HepG2 (cell line): ENCODE data around the gene CNRIP1. TPM values are rescaled to one million over a fixed set of nuclear protein-coding genes. Genes with fewer than 3 reads are reported as not detected.

Source experiments
- AGO2 ChIP-seq: fragments of 200-400 bp; formaldehyde crosslinking; optimal IDR thresholded peaks from 2 replicates; pipeline ENCODE3; 2017; ENCODE audit warnings: mild to moderate bottlenecking, low read depth, low read length, moderate library complexity
- ATF1 ChIP-seq: IDR thresholded peaks from 2 replicates; pipeline ENCODE4 v1.6.1; 2016; ENCODE audit warnings: mild to moderate bottlenecking, control low read depth
- EHMT2 ChIP-seq: fragments of 200-600 bp; sonication (generic); IDR thresholded peaks from 2 replicates; pipeline ENCODE4 v1.7.0; 2017; ENCODE audit warnings: antibody characterized with exemption, low read depth, low read length, borderline replicate concordance
- FOXC1 ChIP-seq: sonication (generic); formaldehyde crosslinking; IDR thresholded peaks from 2 replicates; pipeline ENCODE4 v1.8.0; 2022; ENCODE audit warnings: mild to moderate bottlenecking, missing genetic modification reagents, borderline replicate concordance
- FOXK1 ChIP-seq: sonication (generic); formaldehyde crosslinking; IDR thresholded peaks from 2 replicates; pipeline ENCODE4 v1.4.0; 2020; ENCODE audit warnings: low read depth, missing genetic modification reagents, borderline replicate concordance
- GATAD1 ChIP-seq: IDR thresholded peaks from 2 replicates; pipeline ENCODE4 v1.6.1; 2016; ENCODE audit warnings: missing genetic modification reagents, missing compliant biosample characterization
- HMG20A ChIP-seq: IDR thresholded peaks from 2 replicates; pipeline ENCODE4 v1.6.1; 2016; ENCODE audit warnings: borderline replicate concordance
- KDM4B ChIP-seq: sonication (generic); formaldehyde crosslinking; IDR thresholded peaks from 2 replicates; pipeline ENCODE4 v1.4.0; 2020; ENCODE audit warnings: missing genetic modification reagents
- KLF6 ChIP-seq: IDR thresholded peaks from 2 replicates; pipeline ENCODE4 v1.8.0; 2016; ENCODE audit warnings: missing biosample characterization, missing genetic modification reagents
- NFE2L2 ChIP-seq: fragments of 150-350 bp; IDR thresholded peaks from 2 replicates; pipeline ENCODE4 v1.6.1; 2014; ENCODE audit warnings: low read length
- NR1H2 ChIP-seq: sonication (generic); formaldehyde crosslinking; IDR thresholded peaks from 2 replicates; pipeline ENCODE4 v1.8.1; 2022; ENCODE audit warnings: low read depth, missing genetic modification reagents, borderline replicate concordance
- PCBP1 ChIP-seq: fragments of 200-400 bp; formaldehyde crosslinking; IDR thresholded peaks from 2 replicates; pipeline ENCODE4 v1.6.1; 2017; ENCODE audit warnings: mild to moderate bottlenecking, low read depth, low read length, borderline replicate concordance
- POGK ChIP-seq: sonication (generic); formaldehyde crosslinking; conservative IDR thresholded peaks from 2 replicates; pipeline ENCODE4 v1.8.0; 2022; ENCODE audit warnings: mild to moderate bottlenecking, moderate library complexity, missing genetic modification reagents
- RBFOX2 ChIP-seq: fragments of 200-400 bp; formaldehyde crosslinking; IDR thresholded peaks from 2 replicates; pipeline ENCODE4 v1.6.1; 2017; ENCODE audit warnings: low read depth, mild to moderate bottlenecking, low read length
- RNF2 ChIP-seq: fragments of 450-650 bp; conservative IDR thresholded peaks from 2 replicates; pipeline ENCODE4 v1.6.1; 2016; ENCODE audit warnings: low read depth
- SALL1 ChIP-seq: sonication (generic); formaldehyde crosslinking; IDR thresholded peaks from 2 replicates; pipeline ENCODE4 v1.8.0; 2022; ENCODE audit warnings: mild to moderate bottlenecking, missing genetic modification reagents
- SMAD3 ChIP-seq: sonication (generic); formaldehyde crosslinking; IDR thresholded peaks from 2 replicates; pipeline ENCODE4 v1.4.0; 2020; ENCODE audit warnings: missing genetic modification reagents
- SNAI1 ChIP-seq: sonication (generic); formaldehyde crosslinking; IDR thresholded peaks from 2 replicates; pipeline ENCODE4 v1.5.0; 2020; ENCODE audit warnings: mild to moderate bottlenecking, missing genetic modification reagents, borderline replicate concordance
- SRY ChIP-seq: sonication (generic); formaldehyde crosslinking; IDR thresholded peaks from 2 replicates; pipeline ENCODE4 v1.8.0; 2022; ENCODE audit warnings: mild to moderate bottlenecking, missing genetic modification reagents
- SUZ12 ChIP-seq: fragments of 150-350 bp; IDR thresholded peaks from 2 replicates; pipeline ENCODE4 v1.6.1; 2014; ENCODE audit warnings: low read depth, low read length
- TBX2 ChIP-seq: sonication (generic); formaldehyde crosslinking; IDR thresholded peaks from 2 replicates; pipeline ENCODE4 v1.5.0; 2020; ENCODE audit warnings: missing genetic modification reagents, mild to moderate bottlenecking, borderline replicate concordance
- TCF7 ChIP-seq: sonication (generic); IDR thresholded peaks from 2 replicates; pipeline ENCODE4 v1.6.1; 2016; ENCODE audit warnings: antibody characterized with exemption, low read depth
- ZBTB38 ChIP-seq: sonication (generic); formaldehyde crosslinking; IDR thresholded peaks from 2 replicates; pipeline ENCODE4 v1.5.1; 2020; ENCODE audit warnings: mild to moderate bottlenecking, missing genetic modification reagents
- ZFP1 ChIP-seq: IDR thresholded peaks from 2 replicates; pipeline ENCODE4 v1.6.1; 2016
- ZNF260 ChIP-seq: sonication (generic); formaldehyde crosslinking; IDR thresholded peaks from 2 replicates; pipeline ENCODE4 v1.4.0; 2020; ENCODE audit warnings: missing genetic modification reagents, low read depth, mild to moderate bottlenecking, borderline replicate concordance
- ZNF34 ChIP-seq: sonication (generic); formaldehyde crosslinking; IDR thresholded peaks from 2 replicates; pipeline ENCODE4 v1.4.0; 2020; ENCODE audit warnings: mild to moderate bottlenecking, missing genetic modification reagents, borderline replicate concordance
- ZNF816 ChIP-seq: sonication (generic); formaldehyde crosslinking; IDR thresholded peaks from 2 replicates; pipeline ENCODE4 v1.8.0; 2022; ENCODE audit warnings: missing genetic modification reagents, mild to moderate bottlenecking, borderline replicate concordance
- polyA plus RNA-seq, 8 experiments: library from polyadenylated mRNA; depleted of rRNA in 3 of 8; stranded (reverse) in 7 of 8; unstranded in 1 of 8; fragments of >200 nt; fragmentation: Illumina TruSeq in 4 of 8; extraction: Trizol in 4 of 8; gene quantifications; 2 replicates each; pipeline versions ENCODE4 v1.2.1 to v1.2.3, GENCODE V29; 2011 to 2016; ENCODE audit warnings: low read depth in 4 of 8, missing spikeins in 1 of 8, mixed read lengths in 1 of 8; ENCODE audit not compliant: insufficient read depth in 1 of 8
- total RNA-seq, 5 experiments: library from RNA; depleted of rRNA; stranded (reverse); fragments of >200 nt; fragmentation: Illumina TruSeq; extraction: Trizol; gene quantifications; 2 replicates each; pipeline ENCODE4 v1.2.3, GENCODE V29; 2016; ENCODE audit warnings: low read depth in 1 of 5
- TF ChIP-seq, protein P1 (sequence below): conservative IDR thresholded peaks from 2 replicates; pipeline ENCODE4 v1.6.1; 2018; ENCODE audit warnings: missing genetic modification reagents
- TF ChIP-seq, protein P2 (sequence below): sonication (generic); formaldehyde crosslinking; IDR thresholded peaks from 2 replicates; pipeline ENCODE4 v1.9.0; 2022; ENCODE audit warnings: low read depth, missing genetic modification reagents

The CNRIP1 gene
- total and polyA plus RNA-seq, 2 of the 13 experiments (the other 11 are each of a cell fraction or from before 2014, with no cell fraction given): not detected

DNA sequence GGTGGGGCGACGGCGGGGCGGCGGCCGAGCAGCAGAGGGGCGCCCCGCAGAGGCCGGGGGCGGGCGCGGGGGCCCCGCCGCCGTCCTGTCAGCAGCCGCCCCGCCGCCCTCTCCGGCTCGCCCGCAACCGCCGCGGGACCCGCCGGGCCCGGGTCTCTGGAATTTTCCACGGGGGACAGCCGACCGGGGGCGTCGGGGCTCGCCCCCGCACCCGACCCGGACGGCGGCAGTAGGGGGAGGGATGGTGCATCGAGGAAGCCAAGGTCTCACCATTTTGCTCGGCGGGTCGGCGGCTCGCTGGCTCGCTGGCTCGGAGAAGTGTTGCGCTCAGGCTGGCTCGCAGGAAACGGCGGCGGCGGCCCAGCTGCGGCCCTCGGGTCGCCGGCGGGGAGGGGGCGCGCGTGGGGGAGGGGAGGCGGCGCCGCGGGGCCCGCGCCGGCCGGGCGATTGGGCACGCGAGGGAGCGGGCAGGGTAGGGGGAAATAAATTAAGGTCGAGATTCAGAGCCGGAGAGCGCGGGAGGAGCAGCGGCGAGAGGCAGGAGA, 67.8 kb downstream of the CNRIP1 start (continued):
- no peak for TF ChIP-seq ATF1 (CRISPR knock-in tag)
- no peak for TF ChIP-seq RNF2
- 0 out of 2 replicates have a peak, but pooled peaks have one; percentile 16 for TF ChIP-seq PCBP1
- 0 out of 2 replicates have a peak, but pooled peaks have one; percentile 8 for TF ChIP-seq SALL1 (CRISPR knock-in tag)
- TF ChIP-seq SRY: no peak
- TF ChIP-seq NFE2L2: no peak
- TF ChIP-seq TBX2: no peak
- peak; percentile 50 for TF ChIP-seq AGO2
- TF ChIP-seq ZFP1: no peak
- TF ChIP-seq RBFOX2: peak; percentile 27; the same call in 1 of the 2 replicates
- TF ChIP-seq FOXC1 (CRISPR knock-in tag): no peak
- no peak for TF ChIP-seq GATAD1 (CRISPR knock-in tag)
- no peak for TF ChIP-seq ZNF816 (CRISPR knock-in tag)
- TF ChIP-seq SNAI1 (CRISPR knock-in tag): no peak
- TF ChIP-seq KLF6 (CRISPR knock-in tag): no peak
- TF ChIP-seq POGK (CRISPR knock-in tag): no peak; the same call in 1 of the 2 replicates
- TF ChIP-seq FOXK1 (CRISPR knock-in tag): no peak
- TF ChIP-seq, protein P1, sequence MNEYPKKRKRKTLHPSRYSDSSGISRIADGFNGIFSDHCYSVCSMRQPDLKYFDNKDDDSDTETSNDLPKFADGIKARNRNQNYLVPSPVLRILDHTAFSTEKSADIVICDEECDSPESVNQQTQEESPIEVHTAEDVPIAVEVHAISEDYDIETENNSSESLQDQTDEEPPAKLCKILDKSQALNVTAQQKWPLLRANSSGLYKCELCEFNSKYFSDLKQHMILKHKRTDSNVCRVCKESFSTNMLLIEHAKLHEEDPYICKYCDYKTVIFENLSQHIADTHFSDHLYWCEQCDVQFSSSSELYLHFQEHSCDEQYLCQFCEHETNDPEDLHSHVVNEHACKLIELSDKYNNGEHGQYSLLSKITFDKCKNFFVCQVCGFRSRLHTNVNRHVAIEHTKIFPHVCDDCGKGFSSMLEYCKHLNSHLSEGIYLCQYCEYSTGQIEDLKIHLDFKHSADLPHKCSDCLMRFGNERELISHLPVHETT (CRISPR knock-in tag): 0 out of 2 replicates have a peak, but pooled peaks have one; percentile 6
- TF ChIP-seq HMG20A (CRISPR knock-in tag): no peak; the same call in 1 of the 2 replicates
- TF ChIP-seq, protein P2, sequence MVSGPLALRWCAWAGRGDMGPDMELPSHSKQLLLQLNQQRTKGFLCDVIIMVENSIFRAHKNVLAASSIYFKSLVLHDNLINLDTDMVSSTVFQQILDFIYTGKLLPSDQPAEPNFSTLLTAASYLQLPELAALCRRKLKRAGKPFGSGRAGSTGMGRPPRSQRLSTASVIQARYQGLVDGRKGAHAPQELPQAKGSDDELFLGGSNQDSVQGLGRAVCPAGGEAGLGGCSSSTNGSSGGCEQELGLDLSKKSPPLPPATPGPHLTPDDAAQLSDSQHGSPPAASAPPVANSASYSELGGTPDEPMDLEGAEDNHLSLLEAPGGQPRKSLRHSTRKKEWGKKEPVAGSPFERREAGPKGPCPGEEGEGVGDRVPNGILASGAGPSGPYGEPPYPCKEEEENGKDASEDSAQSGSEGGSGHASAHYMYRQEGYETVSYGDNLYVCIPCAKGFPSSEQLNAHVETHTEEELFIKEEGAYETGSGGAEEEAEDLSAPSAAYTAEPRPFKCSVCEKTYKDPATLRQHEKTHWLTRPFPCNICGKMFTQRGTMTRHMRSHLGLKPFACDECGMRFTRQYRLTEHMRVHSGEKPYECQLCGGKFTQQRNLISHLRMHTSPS (CRISPR knock-in tag): no peak
- TF ChIP-seq ZNF260 (CRISPR knock-in tag): no peak
- no peak for TF ChIP-seq NR1H2 (CRISPR knock-in tag)
- no peak for TF ChIP-seq TCF7
- TF ChIP-seq SMAD3 (CRISPR knock-in tag): no peak
- no peak for TF ChIP-seq ZNF34 (CRISPR knock-in tag)
- TF ChIP-seq KDM4B: no peak
- no peak for TF ChIP-seq EHMT2
- no peak for TF ChIP-seq SUZ12
- TF ChIP-seq ZBTB38 (CRISPR knock-in tag): no peak
